Kidney epithelial cell (primary cell): ENCODE data around the gene ARHGAP28. TPM values are rescaled to one million over a fixed set of nuclear protein-coding genes. Genes with fewer than 3 reads are reported as not detected.

Experiments
- DNase-seq: peaks from one replicate; pipeline ENCODE4 v3.0.0-alpha.2; 2010; ENCODE audit warnings: low read depth
- H3K27me3 ChIP-seq: 2 replicates; pipeline ENCODE4 v1.6.0; 2011; ENCODE audit warnings: low read length; ENCODE audit not compliant: control insufficient read depth, insufficient read depth
- H3K36me3 ChIP-seq: 2 replicates; pipeline ENCODE4 v1.5.1; 2011; ENCODE audit warnings: low read length; ENCODE audit not compliant: control insufficient read depth, insufficient read depth
- H3K4me3 ChIP-seq: 2 replicates; pipeline ENCODE4 v1.5.1; 2011; ENCODE audit warnings: low read depth, mild to moderate bottlenecking, control low read depth, low read length
- total RNA-seq: library from RNA; depleted of rRNA; stranded (reverse); fragments of >200 nt; gene quantifications from 2 replicates; pipeline ENCODE4 v1.2.3, GENCODE V29; 2015
- TF ChIP-seq, protein P1 (sequence below): IDR thresholded peaks from 2 replicates; pipeline ENCODE4 v1.5.1; 2011; ENCODE audit warnings: mild to moderate bottlenecking, moderate library complexity, low read length, control low read depth, inconsistent platforms; ENCODE audit not compliant: insufficient read depth, poor library complexity, severe bottlenecking

Gene ARHGAP28
- total RNA-seq, 1 donor from 2014 or later = 4.6 TPM

- Histone ChIP-seq H3K4me3 (no peak overlapping the region), H3K27me3 (no peaks in the 10 kb centered on the region), H3K36me3 (no peaks in the 10 kb centered on the region)
- DNase-seq = no peak
- TF ChIP-seq, protein P1, sequence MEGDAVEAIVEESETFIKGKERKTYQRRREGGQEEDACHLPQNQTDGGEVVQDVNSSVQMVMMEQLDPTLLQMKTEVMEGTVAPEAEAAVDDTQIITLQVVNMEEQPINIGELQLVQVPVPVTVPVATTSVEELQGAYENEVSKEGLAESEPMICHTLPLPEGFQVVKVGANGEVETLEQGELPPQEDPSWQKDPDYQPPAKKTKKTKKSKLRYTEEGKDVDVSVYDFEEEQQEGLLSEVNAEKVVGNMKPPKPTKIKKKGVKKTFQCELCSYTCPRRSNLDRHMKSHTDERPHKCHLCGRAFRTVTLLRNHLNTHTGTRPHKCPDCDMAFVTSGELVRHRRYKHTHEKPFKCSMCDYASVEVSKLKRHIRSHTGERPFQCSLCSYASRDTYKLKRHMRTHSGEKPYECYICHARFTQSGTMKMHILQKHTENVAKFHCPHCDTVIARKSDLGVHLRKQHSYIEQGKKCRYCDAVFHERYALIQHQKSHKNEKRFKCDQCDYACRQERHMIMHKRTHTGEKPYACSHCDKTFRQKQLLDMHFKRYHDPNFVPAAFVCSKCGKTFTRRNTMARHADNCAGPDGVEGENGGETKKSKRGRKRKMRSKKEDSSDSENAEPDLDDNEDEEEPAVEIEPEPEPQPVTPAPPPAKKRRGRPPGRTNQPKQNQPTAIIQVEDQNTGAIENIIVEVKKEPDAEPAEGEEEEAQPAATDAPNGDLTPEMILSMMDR = no peak
Measured at GRCh38 chr18:6860804-6861448, 131.4 kb downstream of the ARHGAP28 start.

DNA sequence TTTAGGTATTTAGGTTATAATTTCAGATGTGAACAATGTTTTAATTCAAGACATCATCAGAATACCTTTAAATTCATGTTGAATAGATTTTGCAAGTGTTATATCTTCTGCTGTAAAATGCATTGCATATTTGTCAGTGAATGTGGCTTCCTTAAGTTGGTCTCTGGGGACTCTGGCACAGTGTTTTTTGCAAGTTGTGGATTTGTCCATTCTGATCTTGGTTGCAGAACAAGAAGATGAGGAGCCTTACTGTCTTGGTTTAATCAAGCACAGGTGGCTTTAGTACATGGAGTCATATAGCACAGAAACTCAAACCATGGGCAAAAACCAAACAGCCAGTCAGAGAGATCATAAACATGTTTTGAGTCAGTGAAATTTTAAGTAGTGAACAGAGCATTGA lies 135.7 kb downstream of the ARHGAP28 start:
- no peak overlapping the region for H3K4me3 ChIP-seq
- no peaks in the 10 kb centered on the region for H3K27me3 ChIP-seq
- H3K36me3 ChIP-seq = no peaks in the 10 kb centered on the region
- TF ChIP-seq, protein P1 = no peak
- no peak for DNase-seq

DNA sequence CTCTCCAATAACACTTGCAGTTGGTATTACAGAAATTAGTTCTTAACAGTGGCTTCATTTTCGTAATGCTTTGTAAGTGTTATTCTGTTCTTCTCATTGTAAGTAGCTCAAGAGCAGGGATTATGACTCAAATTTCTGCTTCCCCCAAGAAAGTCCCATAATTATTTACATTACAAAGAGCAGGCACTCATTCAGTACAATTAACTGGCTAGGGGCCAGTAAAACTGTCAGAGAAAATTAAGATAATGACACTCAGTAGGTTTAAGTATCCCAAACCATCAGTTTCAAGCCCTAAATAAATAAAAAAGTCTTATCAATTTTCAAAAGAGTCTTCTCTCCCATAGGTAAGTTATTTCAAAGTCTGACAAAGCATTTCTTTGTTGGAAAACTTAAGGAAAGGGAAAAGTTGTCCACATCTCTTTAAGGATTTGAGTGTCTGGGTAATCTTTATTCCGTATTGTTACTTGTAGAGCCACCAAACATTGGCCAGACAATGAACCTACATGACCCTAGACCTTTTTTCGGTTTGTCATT lies 137.1 kb downstream of the ARHGAP28 start:
- Histone ChIP-seq H3K4me3 (no peak overlapping the region), H3K27me3 (no peaks in the 10 kb centered on the region), H3K36me3 (no peaks in the 10 kb centered on the region)
- TF ChIP-seq, protein P1 = no peak
- no peak for DNase-seq

GRCh38 chr18:6868033-6868432 lies 138.5 kb downstream of the ARHGAP28 start:
- no peaks in the 10 kb centered on the region for H3K27me3 ChIP-seq
- no peak overlapping the region for H3K4me3 ChIP-seq
- no peak for DNase-seq
- H3K36me3 ChIP-seq = no peaks in the 10 kb centered on the region
- TF ChIP-seq, protein P1 = no peak

DNA sequence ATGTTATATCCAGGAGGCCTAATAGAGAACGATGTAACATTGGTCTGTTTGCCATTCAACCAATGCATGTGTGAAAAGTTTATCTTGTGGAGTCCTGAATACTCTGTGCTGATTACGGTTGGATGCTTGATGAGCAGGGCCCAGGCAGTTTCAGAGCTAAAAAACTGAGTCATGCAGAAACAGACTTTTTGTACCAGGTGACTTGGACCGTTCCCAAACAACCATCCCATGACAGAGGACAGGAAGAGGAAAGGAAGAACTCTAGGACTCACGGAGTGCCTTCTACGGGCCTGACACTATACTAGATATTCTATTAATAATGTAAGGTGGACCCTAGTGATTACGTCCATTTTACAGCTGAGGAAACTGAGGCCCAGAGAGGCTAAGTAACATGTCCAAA lies 142.1 kb downstream of the ARHGAP28 start:
- no peak for DNase-seq
- TF ChIP-seq, protein P1 = no peak
- H3K4me3 ChIP-seq = no peak overlapping the region
- no peaks in the 10 kb centered on the region for H3K36me3 ChIP-seq
- no peaks in the 10 kb centered on the region for H3K27me3 ChIP-seq

DNA sequence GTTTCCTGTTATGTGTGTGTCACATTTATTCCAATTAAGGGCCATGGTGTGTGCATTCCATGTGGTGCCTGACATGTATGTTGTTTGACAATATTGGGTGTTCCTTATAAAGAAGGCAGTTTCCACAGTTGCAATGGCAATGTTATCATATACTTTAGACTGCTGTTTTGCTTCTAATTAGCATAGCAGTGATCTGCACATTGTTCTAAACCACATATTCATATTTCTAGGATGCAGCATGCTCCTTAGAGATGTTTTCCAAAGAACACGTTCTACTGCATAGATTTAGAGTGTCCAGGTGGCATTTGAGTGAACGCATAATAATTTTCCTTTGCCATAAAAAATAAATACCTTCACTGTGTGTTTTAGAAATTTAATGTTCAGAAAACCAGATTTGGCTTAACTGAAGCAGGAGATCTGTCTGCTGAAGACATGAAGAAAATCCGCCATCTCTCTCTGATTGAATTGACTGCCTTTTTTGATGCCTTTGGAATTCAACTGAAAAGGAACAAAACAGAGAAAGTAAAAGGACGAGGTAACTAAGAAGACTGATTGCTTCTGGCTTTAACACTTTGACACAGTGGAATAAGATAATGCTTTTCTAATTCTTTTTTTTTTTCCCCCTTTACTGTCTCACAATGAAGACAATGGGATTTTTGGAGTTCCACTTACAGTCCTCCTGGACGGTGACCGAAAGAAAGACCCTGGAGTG lies 143.7 kb downstream of the ARHGAP28 start:
- DNase-seq = no peak
- Histone ChIP-seq H3K36me3 (no peaks in the 10 kb centered on the region), H3K27me3 (no peaks in the 10 kb centered on the region), H3K4me3 (no peak overlapping the region)
- TF ChIP-seq, protein P1 = no peak
